Activated naive CD4-positive, alpha-beta T cell treated with anti-CD3 and anti-CD28 coated beads, Interleukin-2, amount 10 ng/mL, durations not matched to agents 5 hours and 36 hours (primary cell): ENCODE results near the gene RHOF. TPM values are rescaled to one million over a fixed set of nuclear protein-coding genes. Genes with fewer than 3 reads are reported as not detected.

Source experiments
- total RNA-seq, 2 experiments: library from RNA; stranded (reverse); gene quantifications; one replicate each; pipeline ENCODE4 v1.2.3, GENCODE V29; 2021

RHOF gene
- total RNA-seq = 100 to 1,000 TPM; 153 to 159 TPM

DNA sequence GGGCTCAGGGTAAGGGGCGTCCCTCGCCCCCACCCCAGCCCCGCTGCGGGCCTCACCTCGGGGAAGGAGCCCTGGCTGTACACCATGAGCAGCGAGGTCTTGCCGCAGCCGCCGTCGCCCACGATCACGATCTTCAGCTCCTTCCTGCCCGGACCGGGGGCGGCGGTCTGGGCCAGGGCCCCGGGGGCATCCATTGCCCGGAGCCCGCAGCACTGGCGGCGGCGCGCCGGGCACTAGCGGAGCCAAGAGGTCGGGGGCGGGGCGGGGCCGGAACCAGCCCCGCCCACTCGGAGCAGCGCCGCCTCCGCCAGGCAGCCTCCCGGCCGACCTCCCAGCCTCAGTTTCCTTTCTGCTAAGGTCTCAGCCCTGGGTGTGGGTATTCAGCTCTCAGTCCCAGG is at the start of gene RHOF:
TSS of gene RHOF (minus strand) at position 249 of the 398 bp plus-strand sequence. CDS start at position 194, 55 bp downstream.

GRCh38 chr12:121803861-121804416 is 10.5 kb upstream of the RHOF start, which contains the start of gene SETD1B:
TSS of gene SETD1B (plus strand) at chr12:121804009. CDS start at chr12:121804738, 729 bp downstream.

Other genes starting within 250 kb of the RHOF start
- 10 to 100 TPM; 75.5 to 82.2 TPM for gene KDM2B, start 212.7 kb downstream of the RHOF start, total RNA-seq
- gene ORAI1, start 167.2 kb downstream of the RHOF start, total RNA-seq = 10 to 100 TPM; 80.3 to 80.6 TPM
- gene MORN3, start 124.0 kb downstream of the RHOF start, total RNA-seq = 1 to 10 TPM; 3.3 to 4.7 TPM
- 1 to 10 TPM; 6.7 TPM for gene TMEM120B, start 80.9 kb downstream of the RHOF start, total RNA-seq
- gene SETD1B, start 10.3 kb upstream of the RHOF start, total RNA-seq = 10 to 100 TPM; 30.0 to 30.1 TPM
- not detected for gene HPD, start 65.2 kb upstream of the RHOF start, total RNA-seq
- gene PSMD9, start 95.1 kb upstream of the RHOF start, total RNA-seq = 10 to 100 TPM; 66.0 to 67.5 TPM
- gene CFAP251, start 124.9 kb upstream of the RHOF start, total RNA-seq = 1 to 10 TPM; 1.2 to 1.6 TPM
- gene BCL7A, start 228.2 kb upstream of the RHOF start, total RNA-seq = 1 to 10 TPM; 8.7 to 9.7 TPM